ENCODE data around the gene RAB22A. TPM values are rescaled to one million over a fixed set of nuclear protein-coding genes. Genes with fewer than 3 reads are reported as not detected.
A peak's percentile ranks its signal among the peaks of the same experiment; 100 is the strongest.
"Not testable (repeated sequence)": the region's sequence is repeated elsewhere in the genome, so short reads cannot be mapped to it uniquely, and the experiment has no call there.

RAB22A gene
- total RNA-seq, 1 experiment from 2014 or later = 3.8 TPM

- Histone ChIP-seq H3K36me3 (replicated peaks; ENCODE audit: control insufficient read depth, insufficient read depth, low read length) (peaks cover 4% of the 10 kb centered on the region), H3K4me3 (ENCODE audit: insufficient read depth, low read depth, low read length) (no peak overlapping the region), H3K27me3 (ENCODE audit: control insufficient read depth, insufficient read depth, low read length) (no peaks in the 10 kb centered on the region)
- no peak for DNase-seq
These were observed 35.2 kb downstream of the RAB22A start for GRCh38 chr20:58344741-58345140.

DNA sequence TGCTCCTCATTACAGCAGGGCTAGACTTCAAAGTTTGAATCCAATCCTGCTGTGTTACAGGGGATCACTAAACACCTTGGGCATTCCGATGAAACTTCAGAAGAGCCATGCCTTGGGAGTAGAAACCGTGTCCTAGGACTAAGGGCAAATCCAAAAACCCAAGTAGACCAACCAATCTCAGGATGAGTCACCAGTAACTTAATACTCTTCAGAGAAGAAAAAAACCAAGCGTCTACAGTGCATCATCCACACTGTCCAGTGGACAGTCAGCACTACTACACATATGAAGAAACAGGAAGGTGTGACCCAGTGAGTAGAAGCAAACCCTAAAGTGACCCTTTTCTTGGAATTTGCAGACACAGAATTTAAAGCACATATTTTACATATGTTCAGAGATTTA, 40.1 kb downstream of the RAB22A start:
- no peak for DNase-seq
- Histone ChIP-seq H3K4me3 (ENCODE audit: insufficient read depth, low read depth, low read length) (no peak overlapping the region), H3K36me3 (replicated peaks; ENCODE audit: control insufficient read depth, insufficient read depth, low read length) (peaks cover 4% of the 10 kb centered on the region), H3K27me3 (ENCODE audit: control insufficient read depth, insufficient read depth, low read length) (no peaks in the 10 kb centered on the region)

DNA sequence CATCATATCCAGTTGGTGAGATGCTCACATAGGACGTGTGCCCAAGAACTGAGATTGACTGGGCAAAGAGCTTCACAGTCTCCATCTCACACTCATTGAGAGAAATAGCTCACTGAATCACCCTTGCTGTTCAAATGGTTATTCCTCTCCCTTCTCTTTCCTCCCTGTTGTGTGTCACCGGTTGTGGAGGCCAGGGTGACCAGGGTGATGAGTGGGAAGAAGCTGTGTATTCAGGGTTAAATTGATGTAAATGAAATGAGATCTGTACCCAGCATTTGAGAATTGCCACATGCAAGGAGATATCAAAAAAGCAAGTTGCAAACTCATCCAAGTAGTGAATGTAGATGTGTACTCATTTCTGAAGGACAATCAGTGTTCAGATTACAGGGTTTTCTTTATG, 43.0 kb downstream of the RAB22A start:
- Histone ChIP-seq H3K27me3 (ENCODE audit: control insufficient read depth, insufficient read depth, low read length) (no peaks in the 10 kb centered on the region), H3K36me3 (replicated peaks; ENCODE audit: control insufficient read depth, insufficient read depth, low read length) (no peaks in the 10 kb centered on the region; the same call in 1 of the 2 replicates), H3K4me3 (ENCODE audit: insufficient read depth, low read depth, low read length) (no peak overlapping the region)
- no peak for DNase-seq

DNA sequence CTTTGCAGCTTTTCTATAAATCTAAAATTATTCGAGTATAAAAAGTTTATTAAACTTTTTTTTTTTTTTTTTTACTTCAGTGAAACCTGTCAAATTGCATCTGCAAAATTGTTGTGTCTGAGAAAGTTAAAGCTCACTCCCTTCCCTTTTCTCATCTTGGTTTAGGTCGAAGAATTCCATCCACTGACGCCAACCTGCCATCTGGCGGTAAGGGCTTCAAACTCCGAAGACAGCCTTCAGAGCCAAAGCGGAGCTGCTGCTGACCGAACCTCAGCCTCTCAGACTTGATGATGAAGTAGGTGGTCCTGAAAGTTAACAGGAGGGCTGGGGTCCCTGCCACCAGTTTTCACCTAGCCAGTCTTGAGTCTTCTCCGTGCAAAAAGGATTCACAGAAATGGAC, 49.9 kb downstream of the RAB22A start:
- peak; percentile 48 for DNase-seq

GRCh38 chr20:58360936-58361335, 51.4 kb downstream of the RAB22A start:
- no peaks in the 10 kb centered on the region; the same call in 1 of the 2 replicates for H3K36me3 ChIP-seq (replicated peaks; ENCODE audit: control insufficient read depth, insufficient read depth, low read length)

More for the DNA sequence above, 49.9 kb downstream of the RAB22A start:
- no peak overlapping the region for H3K4me3 ChIP-seq (ENCODE audit: insufficient read depth, low read depth, low read length)
- no peaks in the 10 kb centered on the region; the same call in 1 of the 2 replicates for H3K36me3 ChIP-seq (replicated peaks; ENCODE audit: control insufficient read depth, insufficient read depth, low read length)
- no peaks in the 10 kb centered on the region for H3K27me3 ChIP-seq (ENCODE audit: control insufficient read depth, insufficient read depth, low read length)

DNA sequence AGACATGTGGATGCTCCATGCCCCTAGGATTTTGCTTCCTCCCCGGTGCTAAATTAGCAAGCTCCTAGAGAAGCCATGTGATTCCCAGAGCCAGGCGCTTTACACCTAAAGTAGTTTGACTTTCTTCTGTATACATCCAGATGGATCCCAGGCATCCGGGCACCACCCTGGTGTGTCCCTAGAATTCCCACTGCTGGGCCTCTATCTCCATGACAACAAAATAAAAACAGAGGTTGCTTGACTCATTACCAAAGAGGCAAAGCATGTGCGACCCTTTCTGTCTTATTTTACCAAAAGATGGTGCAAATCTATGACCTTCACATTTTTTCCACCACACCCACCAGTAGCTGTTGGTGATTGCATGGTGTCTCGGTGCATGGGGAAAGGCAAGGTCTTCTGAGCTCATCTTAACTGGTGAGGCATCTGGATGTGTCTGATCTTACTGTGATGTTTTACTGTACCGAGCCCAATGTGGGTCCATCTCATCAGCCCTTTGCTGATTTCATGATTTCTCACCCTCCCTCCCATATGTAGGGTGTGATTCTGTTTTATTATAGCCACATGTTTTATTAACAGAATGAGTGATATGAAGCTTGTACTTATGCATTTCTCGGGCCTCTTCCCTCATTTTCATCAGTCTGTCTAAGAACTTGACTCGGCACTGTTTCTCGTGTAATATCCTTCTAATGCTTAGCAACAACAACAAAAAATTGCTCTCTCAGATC, 52.1 kb downstream of the RAB22A start:
- Histone ChIP-seq H3K36me3 (replicated peaks; ENCODE audit: control insufficient read depth, insufficient read depth, low read length) (no peaks in the 10 kb centered on the region; the same call in 1 of the 2 replicates), H3K4me3 (ENCODE audit: insufficient read depth, low read depth, low read length) (no peak overlapping the region), H3K27me3 (ENCODE audit: control insufficient read depth, insufficient read depth, low read length) (no peaks in the 10 kb centered on the region)
- peak; percentile 25 for DNase-seq

More at GRCh38 chr20:58360936-58361335, 51.4 kb downstream of the RAB22A start:
- Histone ChIP-seq H3K27me3 (ENCODE audit: control insufficient read depth, insufficient read depth, low read length) (no peaks in the 10 kb centered on the region), H3K4me3 (ENCODE audit: insufficient read depth, low read depth, low read length) (no peak overlapping the region)
- no peak for DNase-seq

- Histone ChIP-seq H3K27me3 (ENCODE audit: control insufficient read depth, insufficient read depth, low read length) (no peaks in the 10 kb centered on the region), H3K36me3 (replicated peaks; ENCODE audit: control insufficient read depth, insufficient read depth, low read length) (no peaks in the 10 kb centered on the region; the same call in 1 of the 2 replicates), H3K4me3 (ENCODE audit: insufficient read depth, low read depth, low read length) (no peak overlapping the region)
- no peak for DNase-seq
These were observed 52.6 kb downstream of the RAB22A start for GRCh38 chr20:58362206-58362516.

DNA sequence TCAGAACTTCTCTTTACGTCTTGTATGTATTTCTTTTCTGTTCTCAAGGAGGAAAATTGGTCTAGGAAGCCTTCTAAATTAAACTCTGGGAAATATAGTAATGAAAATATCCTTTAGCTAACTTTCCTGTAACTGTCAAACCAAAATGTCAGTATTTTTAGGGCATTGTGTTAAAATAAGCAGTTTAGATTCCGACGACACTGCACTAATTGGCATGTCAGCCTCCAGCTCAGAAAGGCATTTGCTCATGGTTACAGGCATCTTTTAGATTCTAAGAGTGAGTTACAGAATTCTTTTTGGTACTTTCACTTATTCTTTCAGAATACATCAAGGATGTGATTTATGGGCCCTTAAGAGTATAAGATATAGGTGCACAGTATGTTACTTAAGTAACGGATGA, 53.5 kb downstream of the RAB22A start:
- Histone ChIP-seq H3K27me3 (ENCODE audit: control insufficient read depth, insufficient read depth, low read length) (no peaks in the 10 kb centered on the region), H3K36me3 (replicated peaks; ENCODE audit: control insufficient read depth, insufficient read depth, low read length) (no peaks in the 10 kb centered on the region; the same call in 1 of the 2 replicates), H3K4me3 (ENCODE audit: insufficient read depth, low read depth, low read length) (no peak overlapping the region)
- no peak for DNase-seq

DNA sequence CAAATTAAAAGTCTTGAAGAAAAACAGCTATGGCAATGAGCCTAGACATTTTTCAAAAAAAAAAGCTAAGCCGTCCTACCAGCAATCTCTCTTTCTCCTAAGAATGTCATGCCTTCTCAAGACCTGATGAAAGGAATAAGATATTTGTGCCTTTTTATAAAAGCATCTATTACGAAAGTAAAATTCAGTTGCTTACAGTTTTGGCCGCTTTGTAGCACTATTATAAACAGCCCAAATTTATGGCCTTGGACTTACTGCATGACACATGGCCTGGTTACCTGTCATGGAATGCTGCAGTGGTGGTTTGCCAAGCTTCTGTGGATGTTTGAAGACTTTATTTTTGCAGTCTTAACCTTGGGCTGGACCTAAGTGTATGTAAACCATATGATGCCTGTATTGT, 57.4 kb downstream of the RAB22A start:
- Histone ChIP-seq H3K27me3 (ENCODE audit: control insufficient read depth, insufficient read depth, low read length) (no peaks in the 10 kb centered on the region), H3K4me3 (ENCODE audit: insufficient read depth, low read depth, low read length) (no peak overlapping the region), H3K36me3 (replicated peaks; ENCODE audit: control insufficient read depth, insufficient read depth, low read length) (no peaks in the 10 kb centered on the region; the same call in 1 of the 2 replicates)
- no peak for DNase-seq

DNA sequence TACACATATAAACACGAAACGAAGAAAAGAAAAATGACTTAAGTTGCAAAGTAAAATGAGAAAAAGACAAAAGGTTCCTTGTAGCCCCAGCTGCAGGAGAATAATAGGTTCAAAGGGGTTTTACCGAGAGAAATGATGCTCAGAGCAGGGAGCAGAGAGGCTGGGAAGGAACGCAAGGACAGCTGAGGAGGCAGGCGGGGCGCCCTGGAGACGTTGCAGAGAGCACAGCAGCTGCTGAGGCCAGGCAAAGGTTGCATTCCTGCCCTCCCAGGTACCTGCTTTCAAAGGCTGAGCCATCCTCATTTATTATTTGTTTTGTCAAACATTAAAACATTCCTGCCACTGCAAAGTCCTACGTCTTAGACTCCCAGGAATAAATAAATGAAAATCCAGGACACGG, 63.3 kb downstream of the RAB22A start:
- no peak overlapping the region for H3K4me3 ChIP-seq (ENCODE audit: insufficient read depth, low read depth, low read length)
- peak; percentile 58 for DNase-seq
- H3K27me3 ChIP-seq (ENCODE audit: control insufficient read depth, insufficient read depth, low read length) = no peaks in the 10 kb centered on the region
- no peaks in the 10 kb centered on the region for H3K36me3 ChIP-seq (replicated peaks; ENCODE audit: control insufficient read depth, insufficient read depth, low read length)

- not testable (repeated sequence) for H3K36me3 ChIP-seq (replicated peaks; ENCODE audit: control insufficient read depth, insufficient read depth, low read length); H3K27me3 ChIP-seq (ENCODE audit: control insufficient read depth, insufficient read depth, low read length); H3K4me3 ChIP-seq (ENCODE audit: insufficient read depth, low read depth, low read length); DNase-seq
These were observed 63.8 kb downstream of the RAB22A start for GRCh38 chr20:58373296-58373695.

GRCh38 chr20:58374027-58374850, 64.7 kb downstream of the RAB22A start:
- no peaks in the 10 kb centered on the region for H3K27me3 ChIP-seq (ENCODE audit: control insufficient read depth, insufficient read depth, low read length)
- no peaks in the 10 kb centered on the region for H3K36me3 ChIP-seq (replicated peaks; ENCODE audit: control insufficient read depth, insufficient read depth, low read length)
- no peak for DNase-seq
- H3K4me3 ChIP-seq (ENCODE audit: insufficient read depth, low read depth, low read length) = peak overlapping the region; percentile 21

DNA sequence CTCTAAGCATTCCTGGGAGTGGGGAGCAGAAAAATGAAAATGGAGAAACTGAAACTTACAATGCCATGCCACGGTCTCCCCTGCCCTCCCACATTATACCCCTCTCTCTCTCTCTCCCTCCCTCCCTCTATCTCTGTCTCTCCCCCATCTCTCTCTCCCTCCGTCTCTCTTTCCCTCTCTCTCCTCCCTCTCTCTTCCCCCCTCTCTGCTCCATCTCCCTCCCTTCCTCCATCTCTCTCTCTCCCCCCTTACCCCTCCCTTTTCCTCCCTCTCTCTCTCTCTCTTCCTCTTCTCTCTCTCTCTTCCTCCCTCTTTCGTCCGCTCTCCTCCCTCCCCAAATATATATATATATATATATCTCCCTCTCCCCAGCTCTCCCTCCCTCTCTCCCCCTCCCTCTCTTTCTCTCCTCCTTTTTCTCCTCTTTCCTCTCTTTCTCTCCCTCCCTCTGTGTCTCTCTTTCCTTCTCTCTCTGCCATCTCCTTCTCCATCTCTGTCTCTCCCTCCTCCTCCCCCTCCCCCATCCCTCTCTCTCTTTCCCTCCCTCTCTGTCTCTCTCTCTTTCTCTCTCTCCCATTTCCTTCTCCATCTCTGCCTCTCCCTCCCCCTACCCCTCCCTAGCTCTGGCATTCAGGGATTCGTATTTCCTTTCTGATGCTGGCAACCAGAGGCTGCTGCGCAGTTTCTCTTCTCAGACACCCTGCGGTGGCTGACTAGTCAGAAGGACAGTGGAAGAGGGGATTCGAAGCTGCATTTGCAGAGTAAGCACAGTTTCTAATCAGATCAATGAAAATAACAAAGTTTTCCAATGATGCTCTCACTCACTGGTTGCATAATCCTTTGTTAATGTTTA, 65.6 kb downstream of the RAB22A start:
- Histone ChIP-seq H3K27me3 (ENCODE audit: control insufficient read depth, insufficient read depth, low read length) (no peaks in the 10 kb centered on the region), H3K4me3 (ENCODE audit: insufficient read depth, low read depth, low read length) (peak overlapping the region; percentile 21), H3K36me3 (replicated peaks; ENCODE audit: control insufficient read depth, insufficient read depth, low read length) (no peaks in the 10 kb centered on the region)
- DNase-seq = peak; percentile 56

DNA sequence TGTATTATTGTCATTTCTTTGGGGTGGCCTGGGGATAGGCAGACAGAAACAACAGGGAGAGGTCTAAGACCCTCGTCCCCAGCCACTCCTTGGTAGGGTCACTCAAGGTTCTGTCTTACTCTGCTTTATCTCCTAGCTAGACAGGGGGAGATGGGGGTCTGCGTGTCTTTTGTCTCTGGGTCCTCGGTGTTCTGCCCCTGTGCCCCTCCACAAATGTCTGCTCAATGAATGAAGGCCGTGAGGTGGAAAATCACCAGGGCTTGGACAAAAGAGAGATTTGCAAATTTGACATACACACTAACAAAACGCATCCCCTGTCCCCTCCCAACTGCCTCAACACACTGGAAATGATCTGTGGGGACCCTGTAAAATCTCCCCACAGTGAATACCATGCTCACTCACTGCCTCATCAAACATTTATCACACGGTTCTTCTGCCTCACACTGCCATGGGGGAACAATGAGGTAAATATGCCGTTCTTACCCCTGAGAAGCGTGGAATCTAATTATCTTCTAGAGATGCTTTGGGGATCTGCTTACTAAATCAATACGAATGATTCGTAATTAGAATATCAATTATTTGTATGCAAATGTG, 66.3 kb downstream of the RAB22A start:
- DNase-seq = no peak
- Histone ChIP-seq H3K4me3 (ENCODE audit: insufficient read depth, low read depth, low read length) (no peak overlapping the region), H3K27me3 (ENCODE audit: control insufficient read depth, insufficient read depth, low read length) (no peaks in the 10 kb centered on the region), H3K36me3 (replicated peaks; ENCODE audit: control insufficient read depth, insufficient read depth, low read length) (no peaks in the 10 kb centered on the region)
